Measurements from ENCODE around the gene BOD1.
A peak's percentile ranks its signal among the peaks of the same experiment; 100 is the strongest.

The BOD1 gene

GRCh38 chr5:173630724-173631365, 14.4 kb upstream of the BOD1 start:
- TF ChIP-seq CTCF (conservative IDR thresholded peaks at IDR 0.05): no peak
- TF ChIP-seq ZFX (IDR thresholded peaks at IDR 0.05): no peak
- no peak overlapping the region for H3K27ac ChIP-seq

DNA sequence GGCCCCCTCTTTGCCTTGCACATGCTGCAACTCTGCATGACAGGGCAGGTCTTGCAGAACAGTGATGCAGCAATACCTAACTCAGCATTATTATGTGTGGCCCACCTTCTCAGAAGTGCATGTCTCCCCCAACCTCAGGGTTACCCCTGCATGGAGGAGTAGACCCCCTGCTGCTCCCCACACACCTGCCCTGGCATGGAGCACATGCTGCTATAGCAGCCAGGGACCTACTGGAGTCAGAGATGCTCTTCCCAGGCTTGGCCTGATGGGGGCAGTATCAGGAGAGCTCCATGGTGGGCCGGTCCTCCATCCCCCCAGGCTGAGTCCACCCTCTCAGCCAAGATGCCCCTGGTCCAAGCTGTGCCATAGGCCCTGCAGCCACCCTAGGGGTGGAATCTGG, 13.2 kb upstream of the BOD1 start:
- TF ChIP-seq CTCF (conservative IDR thresholded peaks at IDR 0.05): peak; percentile 49
- TF ChIP-seq ZFX (IDR thresholded peaks at IDR 0.05): no peak

GRCh38 chr5:173628501-173628900, 12.1 kb upstream of the BOD1 start:
- no peak overlapping the region for H3K27ac ChIP-seq
- TF ChIP-seq ZFX (IDR thresholded peaks at IDR 0.05) (no peak), CTCF (conservative IDR thresholded peaks at IDR 0.05) (no peak)

More for the DNA sequence above, 13.2 kb upstream of the BOD1 start:
- H3K27ac ChIP-seq: no peak overlapping the region

GRCh38 chr5:173627860-173628392, 11.5 kb upstream of the BOD1 start:
- TF ChIP-seq ZFX (IDR thresholded peaks at IDR 0.05) (no peak), CTCF (conservative IDR thresholded peaks at IDR 0.05) (no peak)
- H3K27ac ChIP-seq: no peak overlapping the region

DNA sequence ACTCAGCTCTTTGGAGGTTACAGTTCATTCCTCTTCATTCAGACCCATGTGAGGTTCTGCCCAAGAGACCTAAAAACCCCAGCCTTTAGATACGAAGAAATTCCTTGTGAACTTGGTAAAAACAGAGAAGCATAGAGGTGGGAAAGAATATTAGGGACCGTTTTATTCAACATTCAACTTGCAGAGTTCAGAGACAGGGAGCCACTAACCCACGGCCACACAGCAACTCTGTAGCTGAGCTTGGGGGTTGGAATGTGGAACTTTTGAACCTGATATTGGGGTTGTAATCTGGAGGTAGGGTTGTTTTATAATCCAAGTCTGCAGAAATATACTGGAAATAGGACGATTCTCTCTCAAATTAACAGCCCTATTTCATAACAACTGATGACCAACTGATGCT, 10.8 kb upstream of the BOD1 start:
- H3K27ac ChIP-seq: no peak overlapping the region
- TF ChIP-seq CTCF (conservative IDR thresholded peaks at IDR 0.05) (no peak), ZFX (IDR thresholded peaks at IDR 0.05) (no peak)

GRCh38 chr5:173626505-173626820, 10.0 kb upstream of the BOD1 start:
- H3K27ac ChIP-seq: no peak overlapping the region
- no peak for TF ChIP-seq ZFX (IDR thresholded peaks at IDR 0.05)
- no peak for TF ChIP-seq CTCF (conservative IDR thresholded peaks at IDR 0.05)

DNA sequence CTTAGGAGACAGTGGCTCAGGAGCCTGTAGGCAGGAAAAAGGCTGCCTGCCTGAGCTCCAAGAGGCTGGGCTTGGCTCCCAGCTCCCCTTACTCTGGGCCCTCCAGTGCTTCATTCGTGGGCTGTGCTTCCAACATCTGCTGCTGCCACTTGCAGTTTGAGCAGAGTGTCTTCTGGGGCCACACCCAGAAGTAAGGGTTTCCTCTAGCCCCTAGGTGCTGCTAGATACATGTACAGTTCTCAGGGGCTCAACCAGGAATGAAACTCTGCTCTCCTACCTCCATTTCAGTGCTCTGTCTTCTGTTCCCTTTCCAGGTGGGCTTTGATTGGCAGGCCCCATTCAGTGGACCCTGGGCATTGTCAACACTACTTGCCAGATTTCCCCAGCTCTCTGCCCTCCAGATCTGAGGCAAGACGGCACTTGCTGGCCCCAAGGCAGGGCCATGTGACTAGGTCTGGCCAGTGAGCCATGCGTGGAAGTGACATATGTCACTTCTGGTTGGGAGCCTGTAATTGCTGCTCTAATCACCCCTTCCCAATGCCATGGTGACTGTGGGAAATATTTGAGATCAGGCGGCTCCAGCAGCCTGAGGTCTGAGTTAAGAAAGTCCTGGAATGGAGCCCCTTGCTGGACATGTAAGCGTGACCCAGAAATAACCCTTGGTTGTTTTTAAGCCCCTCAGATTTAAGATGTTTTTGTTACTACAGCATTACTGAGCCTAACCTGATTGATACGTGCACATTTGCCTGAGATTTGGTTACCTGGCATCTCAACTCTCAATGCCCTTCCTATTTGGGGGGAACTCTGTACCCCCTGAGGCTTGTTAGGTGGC, 9.4 kb upstream of the BOD1 start:
- no peak overlapping the region for H3K27ac ChIP-seq
- no peak for TF ChIP-seq CTCF (conservative IDR thresholded peaks at IDR 0.05)

Measured in C4-2B (cell line).